Right lobe of liver (tissue), 6 donors: ENCODE measurements around the gene CALCR. TPM values are rescaled to one million over a fixed set of nuclear protein-coding genes. Genes with fewer than 3 reads are reported as not detected.

Experiments
- ATAC-seq, 4 donors: fragments of 200-7000 bp; cut with Tn5 transposase; one replicate each; pipeline ENCODE4 v1.9.1; 2020; ENCODE audit warnings: mild to moderate bottlenecking in 4 of 4, moderate library complexity in 4 of 4
- DNase-seq, 3 donors: peaks; one replicate each; pipeline ENCODE4 v3.0.0-alpha.2; 2020
- H3K27ac ChIP-seq, 3 donors: fragments of 200-600 bp; one replicate each; pipeline ENCODE4 v1.8.0; 2022
- H3K27me3 ChIP-seq, 2 donors: fragments of 200-600 bp; one replicate each; pipeline ENCODE4 v1.8.0; 2022
- H3K36me3 ChIP-seq, 4 donors: fragments of 200-600 bp; sonication (generic) in 1 of 4; one replicate each; pipeline versions ENCODE4 v1.5.1 to v1.8.0; 2017 to 2022; ENCODE audit warnings: control low read depth in 1 of 4
- H3K4me1 ChIP-seq, 4 donors: fragments of 200-600 bp; sonication (generic) in 1 of 4; one replicate each; pipeline versions ENCODE4 v1.5.1 to v1.8.0; 2017 to 2022; ENCODE audit warnings: control low read depth in 1 of 4
- H3K4me3 ChIP-seq, 3 donors: fragments of 200-600 bp; one replicate each; pipeline ENCODE4 v1.8.0; 2022
- H3K9me3 ChIP-seq, 4 donors: fragments of 200-600 bp; sonication (generic) in 1 of 4; one replicate each; pipeline versions ENCODE4 v1.5.1 to v1.8.0; 2017 to 2022; ENCODE audit warnings: control low read depth in 1 of 4
- POLR2A ChIP-seq: fragments of 450-650 bp; IDR thresholded peaks from one replicate; pipeline ENCODE4 v1.6.1; 2017; ENCODE audit warnings: antibody characterized with exemption, mild to moderate bottlenecking
- WGBS: methylation state at CpG from one replicate; pipeline ENCODE4 v1.1.6; 2018; ENCODE audit warnings: low coverage, low lambda C conversion rate; ENCODE audit not compliant: insufficient coverage; ENCODE audit errors: missing lambda C conversion rate; 5-methylcytosine and 5-hydroxymethylcytosine counted together
- intact Hi-C, 2 donors: fragments of 100-400 bp; cut with DNase I; formaldehyde crosslinking; loops; one replicate each; pipeline versions ENCODE4 v1.11.2 to v1.14.1; 2022
- long read RNA-seq: library from polyadenylated mRNA; unstranded; transcript quantifications from one replicate; pipeline ENCODE4 v2.0.0, GENCODE V29; 2019
- total RNA-seq, 6 experiments: library from RNA; depleted of rRNA in 2 of 6; stranded (reverse); fragments of >200 nt in 2 of 6; fragmentation: NEBNext Ultra II Directional in 3 of 6; extraction: Animal tissue kit (Norgen Biotek cat#: 25700) in 3 of 6; gene quantifications; one replicate each; pipeline versions ENCODE4 v1.1.0 to v1.2.4, GENCODE V29; 2016 to 2023
- TF ChIP-seq, protein P1 (sequence below), 4 donors: fragments of 200-600 bp in 3 of 4; fragments of 450-650 bp in 1 of 4; IDR thresholded peaks; one replicate each; pipeline versions ENCODE4 v1.5.1 to v1.8.0; 2016 to 2022; ENCODE audit warnings: antibody characterized with exemption in 4 of 4, mild to moderate bottlenecking in 2 of 4
- donor health status: DM: no; HTN: yes; CAD: no.
- donor health status: DM: no; HTN: no; CAD: no.
- donor health status: DM: no; HTN: no; CAD: no.
- donor health status: DM: no; HTN: yes; CAD: no.
- donor health status: DM: no; HTN: yes; CAD: no.

CALCR gene
- total RNA-seq: not detected
- long read RNA-seq: 0 reads

DNA sequence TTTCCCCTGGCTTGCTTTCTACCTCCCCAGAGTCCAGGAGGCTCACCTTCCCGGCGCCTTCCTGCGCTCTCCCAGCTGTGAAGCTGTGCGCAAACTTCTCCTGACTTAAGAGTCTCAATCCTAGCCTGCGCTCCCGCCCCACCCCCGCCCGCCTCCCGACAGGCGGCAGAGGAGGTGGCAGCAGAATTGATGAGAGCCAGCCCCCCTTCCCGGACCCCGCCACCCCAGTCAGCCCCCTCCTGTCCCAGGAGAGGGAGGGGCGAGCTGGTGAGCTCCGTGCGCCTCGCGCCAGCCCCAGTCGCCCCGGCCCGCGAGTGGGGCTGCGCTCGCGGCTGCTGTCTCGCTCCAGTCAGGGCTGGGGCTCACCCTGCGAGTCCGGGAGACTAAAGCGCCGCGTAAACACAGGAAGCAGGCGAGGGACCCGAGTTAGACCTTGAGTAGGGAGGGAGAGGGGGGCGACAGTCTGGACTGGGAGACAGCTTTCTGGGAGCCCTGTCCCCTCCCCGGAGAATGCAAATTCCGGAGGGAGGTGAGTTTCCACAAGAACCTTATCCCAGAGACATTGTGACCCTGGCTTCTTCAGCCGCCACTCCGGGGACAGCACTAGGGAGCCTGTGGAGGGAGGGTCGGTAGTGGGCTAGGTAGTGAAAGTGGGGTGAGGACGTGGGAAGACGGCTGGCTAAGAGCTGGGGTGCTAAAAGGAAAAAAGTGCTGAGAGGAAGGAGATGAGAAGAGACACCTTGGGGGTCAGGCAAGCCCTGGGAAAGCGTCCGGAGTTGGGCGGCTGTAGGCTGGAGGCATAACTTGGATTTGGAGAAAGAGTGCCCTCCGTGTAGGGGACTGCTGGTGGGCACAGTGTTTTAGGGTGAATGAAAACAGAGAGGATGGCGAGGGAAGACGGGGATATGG lies at the start of gene CALCR:
CALCR (minus strand) TSS at position 79 of the 909 bp plus-strand sequence. CDS start 87,743 bp downstream, outside the sequence.
- under 1% methylated on average over 26 of the region's 46 CpGs for WGBS
- ATAC-seq: peak; percentile 26 to 50 (median 48)
- Histone ChIP-seq H3K27ac (no peak within 1 kb of the TSS), H3K9me3 (no peaks in the 10 kb centered on the region), H3K4me3 (peak within 1 kb of the TSS; percentile 18 to 41 (median 23)), H3K4me1 (peaks cover 0 to 15% (median 7%) of the 10 kb centered on the region in 4 donors), H3K27me3 (peaks cover 0 to 7% of the 10 kb centered on the region in 2 donors), H3K36me3 (no peaks in the 10 kb centered on the region)
- intact Hi-C loops: no loop called here
- TF ChIP-seq, protein P1, sequence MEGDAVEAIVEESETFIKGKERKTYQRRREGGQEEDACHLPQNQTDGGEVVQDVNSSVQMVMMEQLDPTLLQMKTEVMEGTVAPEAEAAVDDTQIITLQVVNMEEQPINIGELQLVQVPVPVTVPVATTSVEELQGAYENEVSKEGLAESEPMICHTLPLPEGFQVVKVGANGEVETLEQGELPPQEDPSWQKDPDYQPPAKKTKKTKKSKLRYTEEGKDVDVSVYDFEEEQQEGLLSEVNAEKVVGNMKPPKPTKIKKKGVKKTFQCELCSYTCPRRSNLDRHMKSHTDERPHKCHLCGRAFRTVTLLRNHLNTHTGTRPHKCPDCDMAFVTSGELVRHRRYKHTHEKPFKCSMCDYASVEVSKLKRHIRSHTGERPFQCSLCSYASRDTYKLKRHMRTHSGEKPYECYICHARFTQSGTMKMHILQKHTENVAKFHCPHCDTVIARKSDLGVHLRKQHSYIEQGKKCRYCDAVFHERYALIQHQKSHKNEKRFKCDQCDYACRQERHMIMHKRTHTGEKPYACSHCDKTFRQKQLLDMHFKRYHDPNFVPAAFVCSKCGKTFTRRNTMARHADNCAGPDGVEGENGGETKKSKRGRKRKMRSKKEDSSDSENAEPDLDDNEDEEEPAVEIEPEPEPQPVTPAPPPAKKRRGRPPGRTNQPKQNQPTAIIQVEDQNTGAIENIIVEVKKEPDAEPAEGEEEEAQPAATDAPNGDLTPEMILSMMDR (IDR thresholded peaks at IDR 0.05): no peak
- TF ChIP-seq POLR2A: no peak
- peak in 2 of 3 donors; percentile 21 to 49 for DNase-seq

DNA sequence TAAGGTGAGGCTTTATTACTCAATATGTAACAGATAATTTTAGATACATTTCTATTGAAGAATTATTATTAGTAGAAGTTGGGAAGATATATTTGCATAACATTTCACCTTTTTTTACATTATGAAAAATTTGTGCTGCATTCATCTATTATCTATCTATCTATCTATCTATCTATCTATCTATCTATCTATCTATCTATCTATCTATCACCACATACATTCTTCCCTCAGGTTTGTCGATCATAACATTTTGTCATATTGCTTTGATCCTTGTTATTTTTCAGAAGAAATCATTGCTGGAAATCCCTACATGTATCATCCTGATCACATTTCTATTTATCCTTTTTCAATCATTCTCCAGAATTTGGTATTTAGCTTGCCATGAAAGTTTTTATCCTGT lies 49.3 kb upstream of the CALCR start:
- ATAC-seq (no peak), DNase-seq (no peak)
- WGBS: 44% methylated on average over 1 of the region's 1 CpG
- H3K36me3 ChIP-seq: no peaks in the 10 kb centered on the region
- no peak for TF ChIP-seq POLR2A
- TF ChIP-seq, protein P1 (IDR thresholded peaks at IDR 0.05): no peak
- intact Hi-C loops: no loop called here
- no peaks in the 10 kb centered on the region for H3K4me1 ChIP-seq
- no peak overlapping the region for H3K27ac ChIP-seq
- no peaks in the 10 kb centered on the region for H3K9me3 ChIP-seq
- H3K27me3 ChIP-seq: no peaks in the 10 kb centered on the region
- no peak overlapping the region for H3K4me3 ChIP-seq

DNA sequence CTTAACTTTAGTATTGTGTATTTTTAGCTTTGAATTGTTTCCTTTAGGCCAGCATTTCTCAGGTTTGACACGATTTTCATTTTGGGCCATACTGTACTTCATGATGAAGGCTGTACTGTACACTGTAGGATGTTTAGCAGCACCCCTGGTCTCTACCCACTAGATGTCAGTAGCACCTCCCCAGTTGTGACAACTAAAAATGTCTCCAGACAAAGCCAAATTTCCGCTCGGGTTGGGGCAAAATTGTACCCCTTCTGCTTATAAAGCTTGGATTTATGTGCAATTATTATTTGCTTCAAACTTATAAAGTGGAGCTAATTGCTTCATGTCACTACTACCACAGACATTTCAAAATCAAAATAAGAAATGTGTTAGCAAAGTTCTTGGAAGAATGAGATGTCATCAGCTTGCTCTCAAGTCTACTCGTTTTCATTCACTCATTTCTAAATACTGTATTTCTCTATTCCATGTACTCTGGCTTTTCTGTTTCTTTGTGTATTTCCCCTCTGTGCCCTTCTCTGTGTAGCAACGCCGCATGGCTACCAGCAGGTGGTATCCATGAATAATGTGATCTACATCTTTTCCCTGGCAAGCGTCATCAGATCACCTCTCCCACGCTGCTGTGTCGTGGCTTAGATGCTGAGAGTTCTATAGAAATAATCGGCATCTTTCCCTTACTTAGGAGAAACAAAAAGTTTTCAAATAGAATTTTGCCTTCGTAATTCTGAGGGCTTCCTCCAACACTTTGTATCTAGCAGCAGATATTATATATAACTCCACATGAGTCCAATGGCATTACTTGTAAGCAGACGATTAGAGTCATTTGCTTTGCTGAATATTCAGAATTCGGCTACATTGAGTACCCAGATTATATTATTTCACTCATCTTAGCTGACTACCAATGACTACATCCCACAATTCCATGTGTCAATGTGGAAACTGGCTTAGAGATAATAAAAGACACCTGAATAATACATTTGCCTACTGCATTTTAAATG lies 47.8 kb upstream of the CALCR start:
- DNase-seq: no peak
- Histone ChIP-seq H3K4me3 (no peak overlapping the region), H3K27me3 (no peaks in the 10 kb centered on the region), H3K36me3 (no peaks in the 10 kb centered on the region), H3K4me1 (no peaks in the 10 kb centered on the region), H3K9me3 (no peaks in the 10 kb centered on the region), H3K27ac (no peak overlapping the region)
- ATAC-seq: peak in 3 of 4 donors; percentile 35 to 67 (median 62)
- TF ChIP-seq, protein P1 (IDR thresholded peaks at IDR 0.05): peak in 3 of 4 donors; percentile 3 to 14 (median 9)
- TF ChIP-seq POLR2A: no peak
- WGBS: 31% methylated on average over 13 of the region's 13 CpGs
- intact Hi-C loops: no loop called here

DNA sequence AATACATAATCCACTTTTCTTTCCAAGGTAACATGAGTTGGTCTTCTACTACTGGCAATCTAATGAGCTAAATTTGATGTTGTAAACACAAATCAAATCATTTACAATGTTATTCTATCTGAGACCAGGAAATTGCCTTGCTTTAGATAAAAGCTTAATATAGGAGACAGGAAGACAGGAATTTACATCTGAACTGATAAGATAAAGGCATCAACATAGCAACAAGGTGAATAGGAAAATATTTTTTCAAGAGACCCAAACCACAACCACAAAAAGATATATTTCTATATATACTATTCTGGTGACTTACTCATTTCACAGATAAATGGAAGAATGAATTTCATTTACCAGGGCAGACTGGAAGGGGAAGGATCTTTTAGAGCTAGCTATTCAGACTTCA lies 46.3 kb upstream of the CALCR start:
- Histone ChIP-seq H3K4me3 (no peak overlapping the region), H3K27me3 (no peaks in the 10 kb centered on the region), H3K27ac (no peak overlapping the region), H3K36me3 (no peaks in the 10 kb centered on the region), H3K4me1 (no peaks in the 10 kb centered on the region), H3K9me3 (no peaks in the 10 kb centered on the region)
- TF ChIP-seq, protein P1 (IDR thresholded peaks at IDR 0.05): no peak
- no peak for TF ChIP-seq POLR2A
- intact Hi-C loops: no loop called here
- DNase-seq (no peak), ATAC-seq (no peak)
